Measurements from ENCODE around the gene TEX22. TPM values are rescaled to one million over a fixed set of nuclear protein-coding genes. Genes with fewer than 3 reads are reported as not detected.

The TEX22 gene
- total and polyA plus RNA-seq, 7 donors: 0.10 to 0.75 (median 0.34) TPM; not detected in 2

DNA sequence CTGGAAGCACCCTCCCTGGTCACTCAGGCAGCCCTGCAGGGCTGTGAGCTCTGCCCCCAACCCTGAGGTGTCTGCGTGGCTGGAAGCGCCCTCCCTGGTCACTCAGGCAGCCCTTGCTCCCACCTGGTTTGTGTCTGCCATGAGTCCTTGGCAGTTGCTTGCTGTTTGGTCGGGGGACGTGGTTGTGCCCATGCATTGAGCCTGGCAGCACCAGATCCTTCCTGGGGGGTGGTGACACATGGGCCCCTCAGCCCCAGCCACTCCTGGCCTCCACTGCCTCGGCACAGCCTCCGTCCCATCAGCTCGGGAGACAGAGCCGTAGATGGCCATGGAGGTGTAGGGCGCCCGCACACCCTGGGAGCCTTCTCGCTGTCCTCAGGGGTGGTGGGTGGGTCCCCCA is 40.8 kb downstream of the TEX22 start:
- Histone ChIP-seq H3K4me3 (no peak overlapping the region), H3K9me3 (no peaks in the 10 kb centered on the region), H3K36me3 (ENCODE audit: insufficient read depth in 1 of 2, low read depth in 1 of 2) (peaks cover 0 to 4% of the 10 kb centered on the region in 2 donors), H3K27me3 (ENCODE audit: insufficient read depth in 3 of 3, low read length in 2 of 3) (no peaks in the 10 kb centered on the region), H3K4me1 (no peaks in the 10 kb centered on the region), H3K27ac (no peak overlapping the region)
- TF ChIP-seq, protein P1, sequence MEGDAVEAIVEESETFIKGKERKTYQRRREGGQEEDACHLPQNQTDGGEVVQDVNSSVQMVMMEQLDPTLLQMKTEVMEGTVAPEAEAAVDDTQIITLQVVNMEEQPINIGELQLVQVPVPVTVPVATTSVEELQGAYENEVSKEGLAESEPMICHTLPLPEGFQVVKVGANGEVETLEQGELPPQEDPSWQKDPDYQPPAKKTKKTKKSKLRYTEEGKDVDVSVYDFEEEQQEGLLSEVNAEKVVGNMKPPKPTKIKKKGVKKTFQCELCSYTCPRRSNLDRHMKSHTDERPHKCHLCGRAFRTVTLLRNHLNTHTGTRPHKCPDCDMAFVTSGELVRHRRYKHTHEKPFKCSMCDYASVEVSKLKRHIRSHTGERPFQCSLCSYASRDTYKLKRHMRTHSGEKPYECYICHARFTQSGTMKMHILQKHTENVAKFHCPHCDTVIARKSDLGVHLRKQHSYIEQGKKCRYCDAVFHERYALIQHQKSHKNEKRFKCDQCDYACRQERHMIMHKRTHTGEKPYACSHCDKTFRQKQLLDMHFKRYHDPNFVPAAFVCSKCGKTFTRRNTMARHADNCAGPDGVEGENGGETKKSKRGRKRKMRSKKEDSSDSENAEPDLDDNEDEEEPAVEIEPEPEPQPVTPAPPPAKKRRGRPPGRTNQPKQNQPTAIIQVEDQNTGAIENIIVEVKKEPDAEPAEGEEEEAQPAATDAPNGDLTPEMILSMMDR (IDR thresholded peaks at IDR 0.05): no peak
- intact Hi-C loops (cut with DNase I): no loop called here
- WGBS, 3 donors: 87 to 91% (median 89%) methylated on average over 11 of the region's 11 CpGs
- DNase-seq: no peak
- ATAC-seq: no peak

DNA sequence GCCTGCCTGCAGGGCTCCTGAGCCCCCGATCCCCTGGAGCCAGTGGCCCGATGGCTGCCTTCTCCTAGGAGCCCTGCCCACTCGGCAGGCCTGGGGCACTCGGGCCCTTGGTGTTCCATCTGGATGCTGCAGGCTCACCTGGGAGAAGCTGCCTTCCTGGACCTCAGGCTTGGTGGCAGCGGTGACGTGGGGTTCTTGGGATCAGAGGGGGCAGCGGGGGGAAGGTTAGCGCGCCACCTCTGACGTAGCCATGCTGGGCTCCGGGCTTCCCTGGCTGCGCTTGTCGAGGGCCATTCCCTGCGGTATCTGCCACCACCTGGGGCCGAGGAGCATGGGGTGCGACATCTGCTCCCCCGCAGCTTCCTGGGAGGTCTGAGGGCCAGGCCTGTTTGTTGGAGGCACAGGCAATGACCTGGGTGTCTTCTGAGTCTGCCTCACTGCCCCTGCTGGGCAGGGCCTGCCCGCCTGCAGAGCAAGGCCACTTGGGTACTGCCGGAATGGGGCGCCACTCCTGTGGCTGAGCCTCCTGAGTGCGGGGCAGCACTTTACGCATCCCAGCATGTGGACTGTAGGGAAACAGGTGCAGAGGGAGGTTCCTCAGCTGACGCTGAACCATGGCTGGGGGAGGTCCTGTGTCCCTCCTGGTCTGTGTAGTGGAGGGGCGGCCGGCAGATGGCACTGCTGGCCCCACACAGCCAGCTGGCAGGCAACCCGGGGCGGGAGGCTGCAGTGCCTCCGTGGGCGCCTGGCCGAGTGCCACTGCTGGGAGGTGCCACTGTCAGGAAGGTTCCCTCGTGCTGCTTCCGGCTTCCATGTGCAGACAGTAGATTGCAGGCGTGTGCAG is 41.6 kb downstream of the TEX22 start:
- Histone ChIP-seq H3K27me3 (ENCODE audit: insufficient read depth in 3 of 3, low read length in 2 of 3) (no peaks in the 10 kb centered on the region), H3K9me3 (no peaks in the 10 kb centered on the region), H3K4me1 (no peaks in the 10 kb centered on the region), H3K4me3 (no peak overlapping the region), H3K36me3 (ENCODE audit: insufficient read depth in 1 of 2, low read depth in 1 of 2) (peaks cover 0 to 4% of the 10 kb centered on the region in 2 donors), H3K27ac (no peak overlapping the region)
- TF ChIP-seq, protein P1 (IDR thresholded peaks at IDR 0.05): peak; percentile 15
- intact Hi-C loops (cut with DNase I): loop anchor here in 1 of 2 donors (10.0 kb wide), 1 partner anchor 85 kb away; the partner anchor contains the start of gene TMEM121
- ATAC-seq (peak; percentile 31 to 69 (median 53)), DNase-seq (peak in 1 of 2 donors; percentile 57)
- 77 to 81% (median 80%) methylated on average over 30 to 33 of the region's 33 CpGs for WGBS, 3 donors

DNA sequence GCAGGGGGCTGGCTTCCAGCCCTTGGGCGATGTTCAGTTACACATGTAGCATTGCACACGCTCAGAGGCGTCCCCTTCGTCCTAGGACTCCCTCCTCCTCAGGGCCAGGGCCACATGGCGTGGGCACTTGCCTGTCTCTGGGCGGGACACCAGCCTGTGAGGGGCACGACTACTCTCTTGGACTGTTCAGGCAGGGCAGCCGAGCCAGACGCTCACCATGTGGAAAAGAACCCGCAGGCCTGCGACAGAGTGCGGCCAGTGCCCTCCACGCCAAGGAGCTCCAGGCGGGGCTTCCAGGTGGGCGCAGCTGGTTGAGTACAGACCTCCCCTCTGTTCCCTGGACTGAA is 42.2 kb downstream of the TEX22 start:
- peak in 1 of 4 donors; percentile 13 for ATAC-seq

DNA sequence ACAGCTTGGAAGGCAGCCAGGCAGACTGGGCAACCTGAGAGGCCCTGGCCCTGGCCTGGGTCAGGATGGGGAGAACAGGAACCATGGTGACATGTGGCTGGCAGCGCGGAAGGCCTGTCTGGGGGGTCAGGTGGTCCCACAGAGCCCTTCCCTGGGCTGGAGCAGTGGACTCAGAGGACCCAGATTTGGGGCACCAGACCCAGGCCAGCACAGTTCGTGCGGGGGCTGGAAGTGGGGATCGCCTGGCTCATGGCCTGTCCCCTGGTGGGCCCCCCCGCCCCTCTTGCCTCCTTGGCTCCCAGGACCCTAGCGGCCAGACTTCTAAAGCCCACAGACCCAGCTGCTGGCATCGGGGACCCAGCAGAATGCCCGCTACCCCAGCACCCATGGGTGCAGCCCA is 42.7 kb downstream of the TEX22 start:
- Histone ChIP-seq H3K4me3 (no peak overlapping the region), H3K27me3 (ENCODE audit: insufficient read depth in 3 of 3, low read length in 2 of 3) (no peaks in the 10 kb centered on the region), H3K36me3 (ENCODE audit: insufficient read depth in 1 of 2, low read depth in 1 of 2) (peaks cover 0 to 4% of the 10 kb centered on the region in 2 donors), H3K27ac (no peak overlapping the region), H3K4me1 (no peaks in the 10 kb centered on the region), H3K9me3 (no peaks in the 10 kb centered on the region)
- WGBS, 3 donors: 93 to 96% (median 93%) methylated on average over 9 of the region's 9 CpGs
- no peak for DNase-seq
- TF ChIP-seq, protein P1 (IDR thresholded peaks at IDR 0.05): no peak
- no peak for ATAC-seq
- intact Hi-C loops (cut with DNase I): loop anchor here in 1 of 2 donors (10.0 kb wide), 1 partner anchor 84 kb away; the partner anchor contains the start of gene TMEM121

More for the DNA sequence above, 42.2 kb downstream of the TEX22 start:
- H3K4me1 ChIP-seq: no peaks in the 10 kb centered on the region
- H3K9me3 ChIP-seq: no peaks in the 10 kb centered on the region
- TF ChIP-seq, protein P1 (IDR thresholded peaks at IDR 0.05): no peak
- H3K27me3 ChIP-seq (ENCODE audit: insufficient read depth in 3 of 3, low read length in 2 of 3): no peaks in the 10 kb centered on the region
- H3K36me3 ChIP-seq (ENCODE audit: insufficient read depth in 1 of 2, low read depth in 1 of 2): peaks cover 0 to 4% of the 10 kb centered on the region in 2 donors
- DNase-seq: no peak
- no peak overlapping the region for H3K4me3 ChIP-seq
- intact Hi-C loops (cut with DNase I): loop anchor here in 1 of 2 donors (10.0 kb wide), 1 partner anchor 84 kb away; the partner anchor contains the start of gene TMEM121
- no peak overlapping the region for H3K27ac ChIP-seq
- WGBS, 3 donors: 85 to 92% (median 86%) methylated on average over 15 of the region's 15 CpGs

Measured in psoas muscle (tissue), 8 donors.